Thyroid gland (tissue), 4 donors: Measurements from ENCODE around the gene ZNF688. TPM values are rescaled to one million over a fixed set of nuclear protein-coding genes. Genes with fewer than 3 reads are reported as not detected.
A peak's percentile ranks its signal among the peaks of the same experiment; 100 is the strongest.

Source experiments
- DNase-seq, 2 donors: peaks; one replicate each; pipeline ENCODE4 v3.0.0-alpha.2; 2019
- H3K27ac ChIP-seq, 3 donors: fragments of 200-600 bp; sonication (generic); 1 replicate in 2 of 3; 2 replicates in 1 of 3; pipeline ENCODE4 v1.5.1; 2016 to 2019; ENCODE audit warnings: mild to moderate bottlenecking in 1 of 3, moderate library complexity in 1 of 3
- H3K27me3 ChIP-seq: fragments of 200-600 bp; sonication (generic); one replicate; pipeline ENCODE4 v1.5.1; 2019
- H3K36me3 ChIP-seq, 2 donors: fragments of 200-600 bp; sonication (generic); one replicate each; pipeline ENCODE4 v1.5.1; 2016 to 2019
- H3K4me1 ChIP-seq, 2 donors: fragments of 200-600 bp; sonication (generic); one replicate each; pipeline ENCODE4 v1.5.1; 2017 to 2019
- H3K4me3 ChIP-seq, 3 donors: fragments of 200-600 bp; sonication (generic); replicated peaks in 1 of 3; 1 replicate in 2 of 3; 2 replicates in 1 of 3; pipeline ENCODE4 v1.5.1; 2016; ENCODE audit warnings: mild to moderate bottlenecking in 1 of 3
- H3K9me3 ChIP-seq: fragments of 200-600 bp; sonication (generic); one replicate; pipeline ENCODE4 v1.5.1; 2017
- POLR2A ChIP-seq, 2 donors: fragments of 450-650 bp; IDR thresholded peaks; one replicate each; pipeline ENCODE4 v1.6.1; 2017; ENCODE audit warnings: antibody characterized with exemption in 2 of 2, mild to moderate bottlenecking in 2 of 2, moderate library complexity in 1 of 2
- WGBS, 2 donors: methylation state at CpG; one replicate each; pipeline ENCODE4 v1.1.5; 2017; 5-methylcytosine and 5-hydroxymethylcytosine counted together
- intact Hi-C: fragments of 100-400 bp; cut with DNase I; formaldehyde crosslinking; loops from one replicate; pipeline ENCODE4 v1.15.1; 2023
- total RNA-seq, 4 donors: library from RNA; depleted of rRNA; stranded (reverse); fragments of >200 nt; gene quantifications; one replicate each; pipeline ENCODE4 v1.2.3, GENCODE V29; 2016
- TF ChIP-seq, protein P1 (sequence below), 6 experiments: fragments of 200-600 bp in 3 of 6; fragments of 450-650 bp in 3 of 6; sonication (generic) in 3 of 6; IDR thresholded peaks; one replicate each; pipeline ENCODE4 v1.5.1; 2016 to 2019; ENCODE audit warnings: antibody characterized with exemption in 6 of 6, mild to moderate bottlenecking in 2 of 6, inconsistent platforms in 1 of 6, moderate library complexity in 1 of 6

Gene ZNF688
- total RNA-seq: 10 to 100 TPM; 10.6 to 26.1 (median 16.5) TPM

DNA sequence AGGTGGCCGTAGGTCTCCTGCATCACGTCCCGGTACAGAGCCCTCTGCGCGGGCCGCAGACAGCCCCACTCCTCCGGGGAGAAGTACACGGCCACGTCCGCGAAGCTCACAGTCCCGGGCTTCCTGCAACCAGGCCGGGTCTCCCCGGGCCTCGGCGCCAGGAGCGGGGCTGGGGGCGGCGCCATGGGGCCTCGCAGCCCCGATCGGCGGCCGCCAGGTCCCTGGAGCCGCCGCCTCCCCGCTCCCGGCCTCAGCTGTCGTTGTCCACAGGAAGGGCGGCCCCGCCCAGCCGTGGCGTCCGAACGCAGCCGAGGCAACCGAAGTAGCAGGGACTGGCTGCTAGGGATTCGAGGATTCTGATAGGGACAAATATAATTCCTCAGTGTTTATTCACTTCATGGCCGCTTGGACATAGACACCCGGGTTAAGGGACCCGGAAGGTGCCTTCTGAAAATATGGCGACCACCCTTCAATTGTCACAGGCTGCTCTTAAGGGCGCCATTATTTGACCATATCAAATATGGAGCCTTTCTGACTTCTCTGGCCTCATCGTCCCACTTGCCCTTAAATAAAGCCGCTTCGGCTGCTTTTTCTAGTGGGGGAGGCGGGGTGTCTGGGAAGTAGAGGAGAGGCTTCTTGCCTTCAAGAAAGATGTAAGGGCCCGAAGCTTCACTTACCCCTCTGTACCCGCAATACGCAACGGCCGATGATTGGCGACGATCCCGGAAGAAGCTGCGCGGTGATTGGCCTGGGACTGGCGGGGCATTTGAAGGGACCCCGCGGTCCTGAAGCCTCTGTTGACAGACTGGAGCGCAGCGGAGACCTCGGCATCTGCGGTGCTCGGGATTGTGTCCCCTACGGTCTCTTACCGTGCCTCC is at the start of gene ZNF688:
Gene ZNF688, minus strand, starts transcription at position 270 of the 878 bp plus-strand sequence. Its CDS starts 85 bp downstream, at position 185.
- intact Hi-C loops: loop anchor here (5.0 to 10.0 kb wide), 2 partner anchors 34 to 63 kb away; no protein-coding TSS in a partner anchor

DNA sequence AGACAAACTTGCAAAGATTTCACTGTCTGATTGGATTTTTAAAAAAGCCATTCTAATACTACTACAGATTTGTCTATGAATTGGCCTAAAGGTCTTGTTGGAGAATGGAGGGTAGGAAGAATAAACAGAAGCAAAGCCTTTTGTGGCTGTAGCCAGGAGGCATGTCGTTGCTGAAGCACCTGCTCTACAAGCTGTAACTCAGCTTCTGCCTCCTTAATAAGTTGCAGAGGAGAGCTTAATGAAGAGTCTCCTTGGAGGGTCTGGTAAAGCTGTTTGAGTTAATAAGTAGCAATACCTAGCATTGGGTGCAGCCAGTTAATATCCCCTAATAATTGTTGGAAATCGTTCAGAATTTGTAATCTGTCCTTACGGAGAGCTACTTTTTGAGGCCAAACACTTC is 48.7 kb upstream of the ZNF688 start:
- Histone ChIP-seq H3K27me3 (no peaks in the 10 kb centered on the region), H3K27ac (no peak overlapping the region), H3K4me1 (no peaks in the 10 kb centered on the region), H3K4me3 (no peak overlapping the region), H3K36me3 (no peaks in the 10 kb centered on the region), H3K9me3 (no peaks in the 10 kb centered on the region)
- intact Hi-C loops: no loop called here
- TF ChIP-seq, protein P1, sequence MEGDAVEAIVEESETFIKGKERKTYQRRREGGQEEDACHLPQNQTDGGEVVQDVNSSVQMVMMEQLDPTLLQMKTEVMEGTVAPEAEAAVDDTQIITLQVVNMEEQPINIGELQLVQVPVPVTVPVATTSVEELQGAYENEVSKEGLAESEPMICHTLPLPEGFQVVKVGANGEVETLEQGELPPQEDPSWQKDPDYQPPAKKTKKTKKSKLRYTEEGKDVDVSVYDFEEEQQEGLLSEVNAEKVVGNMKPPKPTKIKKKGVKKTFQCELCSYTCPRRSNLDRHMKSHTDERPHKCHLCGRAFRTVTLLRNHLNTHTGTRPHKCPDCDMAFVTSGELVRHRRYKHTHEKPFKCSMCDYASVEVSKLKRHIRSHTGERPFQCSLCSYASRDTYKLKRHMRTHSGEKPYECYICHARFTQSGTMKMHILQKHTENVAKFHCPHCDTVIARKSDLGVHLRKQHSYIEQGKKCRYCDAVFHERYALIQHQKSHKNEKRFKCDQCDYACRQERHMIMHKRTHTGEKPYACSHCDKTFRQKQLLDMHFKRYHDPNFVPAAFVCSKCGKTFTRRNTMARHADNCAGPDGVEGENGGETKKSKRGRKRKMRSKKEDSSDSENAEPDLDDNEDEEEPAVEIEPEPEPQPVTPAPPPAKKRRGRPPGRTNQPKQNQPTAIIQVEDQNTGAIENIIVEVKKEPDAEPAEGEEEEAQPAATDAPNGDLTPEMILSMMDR (IDR thresholded peaks at IDR 0.05): no peak
- TF ChIP-seq POLR2A (IDR thresholded peaks at IDR 0.05): no peak
- WGBS, 2 donors: 41 to 54% methylated on average over 3 of the region's 3 CpGs
- no peak for DNase-seq

More for the DNA sequence above, at the start of gene ZNF688:
- peak within 1 kb of the TSS; percentile 12 to 93 (median 68) for H3K4me3 ChIP-seq
- peak within 1 kb of the TSS; percentile 79 to 99 (median 95) for H3K27ac ChIP-seq
- no peaks in the 10 kb centered on the region for H3K27me3 ChIP-seq
- WGBS, 2 donors: 0% methylated on average over 26 to 37 of the region's 67 CpGs
- no peaks in the 10 kb centered on the region for H3K9me3 ChIP-seq
- peaks cover 15 to 18% of the 10 kb centered on the region in 2 donors for H3K4me1 ChIP-seq
- H3K36me3 ChIP-seq: no peaks in the 10 kb centered on the region
- peak; percentile 98 to 99 for DNase-seq
- TF ChIP-seq, protein P1 (IDR thresholded peaks at IDR 0.05): peak in 1 of 6 experiments; percentile 29
- TF ChIP-seq POLR2A (IDR thresholded peaks at IDR 0.05): peak in 1 of 2 donors; percentile 75

DNA sequence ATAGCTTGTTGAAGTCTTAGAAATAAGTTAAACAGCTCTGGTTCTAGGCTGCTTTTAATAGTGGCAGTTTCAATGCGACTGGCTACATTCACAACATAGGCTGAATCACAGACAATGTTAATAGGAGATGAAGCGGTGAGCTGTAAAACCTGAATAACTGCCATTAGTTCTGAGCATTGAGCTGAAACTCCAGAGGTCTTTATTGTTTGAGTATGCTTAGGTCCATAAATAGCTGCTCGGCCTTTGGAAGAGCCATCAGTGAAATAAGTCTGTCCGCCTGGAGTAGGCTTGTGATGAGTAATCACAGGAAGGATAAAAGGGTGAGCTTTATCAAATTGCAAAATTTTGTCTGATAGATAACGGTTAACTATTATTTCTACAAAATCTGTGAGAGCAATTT is 48.1 kb upstream of the ZNF688 start:
- Histone ChIP-seq H3K27me3 (no peaks in the 10 kb centered on the region), H3K9me3 (no peaks in the 10 kb centered on the region), H3K4me3 (no peak overlapping the region), H3K4me1 (no peaks in the 10 kb centered on the region), H3K36me3 (no peaks in the 10 kb centered on the region), H3K27ac (no peak overlapping the region)
- no peak for TF ChIP-seq POLR2A (IDR thresholded peaks at IDR 0.05)
- TF ChIP-seq, protein P1 (IDR thresholded peaks at IDR 0.05): no peak
- WGBS, 2 donors: 81 to 90% methylated on average over 5 of the region's 5 CpGs
- no peak for DNase-seq
- intact Hi-C loops: no loop called here

DNA sequence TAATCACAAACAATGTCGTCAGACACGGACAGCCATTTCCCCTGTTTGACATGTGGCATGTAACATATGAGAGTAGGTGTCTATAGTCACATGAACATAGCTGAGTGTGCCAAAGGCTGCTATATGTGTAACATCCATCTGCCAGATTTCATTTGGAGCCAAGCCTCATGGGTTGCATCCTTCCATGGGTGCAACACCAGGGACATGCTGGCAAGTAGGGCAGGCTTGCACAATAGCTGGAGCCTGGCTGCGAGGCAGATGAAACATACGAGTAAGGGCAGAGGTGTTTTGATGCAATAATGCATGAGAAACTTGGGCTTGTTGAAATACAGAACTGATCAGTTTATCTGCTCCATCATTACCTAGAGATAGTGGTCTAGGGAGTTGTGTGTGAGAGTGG is 47.7 kb upstream of the ZNF688 start:
- Histone ChIP-seq H3K27ac (no peak overlapping the region), H3K9me3 (no peaks in the 10 kb centered on the region), H3K36me3 (no peaks in the 10 kb centered on the region), H3K27me3 (no peaks in the 10 kb centered on the region), H3K4me1 (no peaks in the 10 kb centered on the region), H3K4me3 (no peak overlapping the region)
- DNase-seq: no peak
- TF ChIP-seq POLR2A (IDR thresholded peaks at IDR 0.05): no peak
- TF ChIP-seq, protein P1 (IDR thresholded peaks at IDR 0.05): no peak
- 84 to 87% methylated on average over 4 of the region's 4 CpGs for WGBS, 2 donors
- intact Hi-C loops: no loop called here
